ENCODE results near the gene TMEM145.

Gene TMEM145

GRCh38 chr19:42325308-42325895, 12.3 kb downstream of the TMEM145 start, which contains the start of gene MEGF8:
TSS of gene MEGF8 (plus strand) at chr19:42325635. CDS start at chr19:42326244, 609 bp downstream.
- DNase-seq (ENCODE audit: low read depth, low spot score) = peak; percentile 99
- peak; percentile 95 for TF ChIP-seq CTCF (IDR thresholded peaks at IDR 0.05; ENCODE audit: low read depth, low read length)
- peak within 1 kb of the TSS; percentile 92 for H3K4me3 ChIP-seq (ENCODE audit: low read depth, low read length)
- in situ Hi-C loops (cut with HindIII; ENCODE audit: low sequenced_read_pairs) = no loop called here

- DNase-seq (ENCODE audit: low read depth, low spot score) = no peak
- in situ Hi-C loops (cut with HindIII; ENCODE audit: low sequenced_read_pairs) = no loop called here
- peak overlapping the region; percentile 92 for H3K4me3 ChIP-seq (ENCODE audit: low read depth, low read length)
- TF ChIP-seq CTCF (IDR thresholded peaks at IDR 0.05; ENCODE audit: low read depth, low read length) = no peak
Observed at GRCh38 chr19:42325896-42326771, 13.0 kb downstream of the TMEM145 start.

- in situ Hi-C loops (cut with HindIII; ENCODE audit: low sequenced_read_pairs) = no loop called here
- no peak for DNase-seq (ENCODE audit: low read depth, low spot score)
- TF ChIP-seq CTCF (IDR thresholded peaks at IDR 0.05; ENCODE audit: low read depth, low read length) = no peak
- H3K4me3 ChIP-seq (ENCODE audit: low read depth, low read length) = no peak overlapping the region
Observed at GRCh38 chr19:42326969-42327368, 13.9 kb downstream of the TMEM145 start.

- H3K4me3 ChIP-seq (ENCODE audit: low read depth, low read length) = no peak overlapping the region
- DNase-seq (ENCODE audit: low read depth, low spot score) = no peak
- in situ Hi-C loops (cut with HindIII; ENCODE audit: low sequenced_read_pairs) = no loop called here
- TF ChIP-seq CTCF (IDR thresholded peaks at IDR 0.05; ENCODE audit: low read depth, low read length) = no peak
Observed at GRCh38 chr19:42327381-42327780, 14.3 kb downstream of the TMEM145 start.

- DNase-seq (ENCODE audit: low read depth, low spot score) = no peak
- in situ Hi-C loops (cut with HindIII; ENCODE audit: low sequenced_read_pairs) = no loop called here
- no peak for TF ChIP-seq CTCF (IDR thresholded peaks at IDR 0.05; ENCODE audit: low read depth, low read length)
- H3K4me3 ChIP-seq (ENCODE audit: low read depth, low read length) = no peak overlapping the region
Observed at GRCh38 chr19:42328106-42328505, 15.0 kb downstream of the TMEM145 start.

GRCh38 chr19:42328854-42329253, 15.7 kb downstream of the TMEM145 start:
- in situ Hi-C loops (cut with HindIII; ENCODE audit: low sequenced_read_pairs) = no loop called here
- no peak for DNase-seq (ENCODE audit: low read depth, low spot score)
- TF ChIP-seq CTCF (IDR thresholded peaks at IDR 0.05; ENCODE audit: low read depth, low read length) = no peak

More at GRCh38 chr19:42328854-42329253, 15.7 kb downstream of the TMEM145 start:
- H3K4me3 ChIP-seq (ENCODE audit: low read depth, low read length) = no peak overlapping the region
